Endodermal cell (in vitro differentiated cells): Measurements from ENCODE around the gene CCDC124. TPM values are rescaled to one million over a fixed set of nuclear protein-coding genes. Genes with fewer than 3 reads are reported as not detected.

Experiments used
- DNase-seq: peaks from one replicate; pipeline ENCODE4 v3.0.0-alpha.2; 2017
- H3K27ac ChIP-seq: 2 replicates; pipeline ENCODE4 v1.5.1; 2013; ENCODE audit warnings: mild to moderate bottlenecking, low read depth, low read length, moderate library complexity
- H3K27me3 ChIP-seq: 2 replicates; pipeline ENCODE4 v1.6.1; 2013; ENCODE audit warnings: mild to moderate bottlenecking, low read length, moderate library complexity; ENCODE audit not compliant: insufficient read depth, control insufficient read depth, poor library complexity, severe bottlenecking
- H3K36me3 ChIP-seq: 2 replicates; pipeline ENCODE4 v1.7.0; 2013; ENCODE audit warnings: mild to moderate bottlenecking, low read length, moderate library complexity; ENCODE audit not compliant: control insufficient read depth, insufficient read depth
- H3K4me1 ChIP-seq: one replicate; pipeline ENCODE4 v1.7.0; 2013; ENCODE audit warnings: low read length; ENCODE audit not compliant: control insufficient read depth, insufficient read depth
- H3K4me3 ChIP-seq: 2 replicates; pipeline ENCODE4 v1.5.1; 2013; ENCODE audit warnings: mild to moderate bottlenecking, low read length, moderate library complexity
- H3K9ac ChIP-seq: 2 replicates; pipeline ENCODE4 v1.6.1; 2013; ENCODE audit warnings: mild to moderate bottlenecking, low read length, moderate library complexity; ENCODE audit not compliant: poor library complexity, severe bottlenecking; ENCODE audit errors: extremely low read depth
- H3K9me3 ChIP-seq: 2 replicates; pipeline ENCODE4 v1.6.1; 2013; ENCODE audit warnings: mild to moderate bottlenecking, low read length, moderate library complexity; ENCODE audit not compliant: control insufficient read depth
- H3K27ac Mint-ChIP-seq: 2 replicates; pipeline ENCODE4 v1.8.0; 2020; ENCODE audit warnings: mixed read lengths
- H3K27me3 Mint-ChIP-seq: 2 replicates; pipeline ENCODE4 v1.8.0; 2021; ENCODE audit warnings: mild to moderate bottlenecking, mixed read lengths; ENCODE audit not compliant: insufficient read depth
- H3K36me3 Mint-ChIP-seq: 2 replicates; pipeline ENCODE4 v1.8.0; 2020; ENCODE audit warnings: low read depth, mixed read lengths
- H3K4me1 Mint-ChIP-seq: 2 replicates; pipeline ENCODE4 v1.8.0; 2020; ENCODE audit warnings: mixed read lengths
- H3K4me3 Mint-ChIP-seq: 2 replicates; pipeline ENCODE4 v1.8.0; 2020; ENCODE audit warnings: mild to moderate bottlenecking, moderate library complexity, mixed read lengths
- H3K9me3 Mint-ChIP-seq: 2 replicates; pipeline ENCODE4 v1.8.0; 2020; ENCODE audit warnings: mild to moderate bottlenecking, mixed read lengths
- CTCF ChIP-seq: fragments of 200-600 bp; sonication (generic); conservative IDR thresholded peaks from 2 replicates; pipeline ENCODE4 v1.5.0; 2021; ENCODE audit warnings: antibody characterized with exemption, mild to moderate bottlenecking
- WGBS, 2 experiments: methylation state at CpG; one replicate each; pipeline versions ENCODE4 v1.1.5 to v1.1.7; 2013; ENCODE audit warnings: missing lambda C conversion rate in 2 of 2, mixed read lengths in 1 of 2; ENCODE audit not compliant: insufficient coverage in 1 of 2, insufficient read length in 1 of 2; 5-methylcytosine and 5-hydroxymethylcytosine counted together
- total RNA-seq, 2 donors: library from RNA; stranded (reverse); fragmentation: NEBNext Ultra II Directional in 1 of 2; extraction: Animal tissue kit (Norgen Biotek cat#: 25700) in 1 of 2; gene quantifications; 2 replicates in 1 of 2; 3 replicates in 1 of 2; pipeline ENCODE4 v1.2.1, GENCODE V29; 2021

CCDC124 gene
- total RNA-seq, 2 donors from 2014 or later: 129 to 143 TPM

- H3K4me3 ChIP-seq: no peak overlapping the region
- TF ChIP-seq CTCF: no peak
- no peak for DNase-seq
- Mint-ChIP-seq H3K4me3 (no peak overlapping the region), H3K27me3 (no peaks in the 10 kb centered on the region), H3K9me3 (no peaks in the 10 kb centered on the region), H3K27ac (no peak overlapping the region), H3K36me3 (peaks cover 2% of the 10 kb centered on the region), H3K4me1 (no peaks in the 10 kb centered on the region)
- no peak overlapping the region for H3K27ac ChIP-seq
- H3K27me3 ChIP-seq: no peaks in the 10 kb centered on the region
- 93 to 98% methylated on average over 4 to 6 of the region's 6 CpGs for WGBS, 2 experiments
- no peaks in the 10 kb centered on the region for H3K4me1 ChIP-seq
- peaks cover 5% of the 10 kb centered on the region for H3K36me3 ChIP-seq
- H3K9me3 ChIP-seq: no peaks in the 10 kb centered on the region
- no peak overlapping the region for H3K9ac ChIP-seq
These were observed 41.7 kb downstream of the CCDC124 start for GRCh38 chr19:17974551-17974950.

- 92 to 100% methylated on average over 3 to 8 of the region's 8 CpGs for WGBS, 2 experiments
- H3K27ac ChIP-seq: no peak overlapping the region
- H3K27me3 ChIP-seq: no peaks in the 10 kb centered on the region
- peaks cover 2% of the 10 kb centered on the region for H3K36me3 Mint-ChIP-seq
- H3K36me3 ChIP-seq: peaks cover 5% of the 10 kb centered on the region
- H3K27me3 Mint-ChIP-seq: no peaks in the 10 kb centered on the region
- TF ChIP-seq CTCF: no peak
- no peak overlapping the region for H3K27ac Mint-ChIP-seq
- H3K9me3 ChIP-seq: no peaks in the 10 kb centered on the region
- H3K4me1 Mint-ChIP-seq: no peaks in the 10 kb centered on the region
- DNase-seq: no peak
- no peak overlapping the region for H3K9ac ChIP-seq
- H3K9me3 Mint-ChIP-seq: no peaks in the 10 kb centered on the region
- H3K4me3 Mint-ChIP-seq: no peak overlapping the region
- H3K4me1 ChIP-seq: no peaks in the 10 kb centered on the region
- no peak overlapping the region for H3K4me3 ChIP-seq
These were observed 42.2 kb downstream of the CCDC124 start for GRCh38 chr19:17975032-17975431.

- Histone ChIP-seq H3K27ac (no peak overlapping the region), H3K4me1 (no peaks in the 10 kb centered on the region), H3K36me3 (peaks cover 5% of the 10 kb centered on the region), H3K9me3 (no peaks in the 10 kb centered on the region), H3K9ac (no peak overlapping the region), H3K27me3 (no peaks in the 10 kb centered on the region), H3K4me3 (no peak overlapping the region)
- DNase-seq: no peak
- Mint-ChIP-seq H3K9me3 (no peaks in the 10 kb centered on the region), H3K36me3 (peaks cover 2% of the 10 kb centered on the region), H3K27ac (no peak overlapping the region), H3K4me3 (no peak overlapping the region), H3K4me1 (no peaks in the 10 kb centered on the region), H3K27me3 (no peaks in the 10 kb centered on the region)
- no peak for TF ChIP-seq CTCF
- 96 to 97% methylated on average over 3 to 4 of the region's 4 CpGs for WGBS, 2 experiments
These were observed 44.2 kb downstream of the CCDC124 start for GRCh38 chr19:17977021-17977420.
